ENCODE data around the gene TRIM62. TPM values are rescaled to one million over a fixed set of nuclear protein-coding genes. Genes with fewer than 3 reads are reported as not detected.
A peak's percentile ranks its signal among the peaks of the same experiment; 100 is the strongest.

TRIM62 gene
- total RNA-seq, 6 experiments from 2014 or later: 1.1 to 2.4 (median 1.7) TPM

GRCh38 chr1:33150522-33150921 lies 31.3 kb downstream of the TRIM62 start:
- no peak for TF ChIP-seq POLR2A (IDR thresholded peaks at IDR 0.05)
- TF ChIP-seq, protein P1, sequence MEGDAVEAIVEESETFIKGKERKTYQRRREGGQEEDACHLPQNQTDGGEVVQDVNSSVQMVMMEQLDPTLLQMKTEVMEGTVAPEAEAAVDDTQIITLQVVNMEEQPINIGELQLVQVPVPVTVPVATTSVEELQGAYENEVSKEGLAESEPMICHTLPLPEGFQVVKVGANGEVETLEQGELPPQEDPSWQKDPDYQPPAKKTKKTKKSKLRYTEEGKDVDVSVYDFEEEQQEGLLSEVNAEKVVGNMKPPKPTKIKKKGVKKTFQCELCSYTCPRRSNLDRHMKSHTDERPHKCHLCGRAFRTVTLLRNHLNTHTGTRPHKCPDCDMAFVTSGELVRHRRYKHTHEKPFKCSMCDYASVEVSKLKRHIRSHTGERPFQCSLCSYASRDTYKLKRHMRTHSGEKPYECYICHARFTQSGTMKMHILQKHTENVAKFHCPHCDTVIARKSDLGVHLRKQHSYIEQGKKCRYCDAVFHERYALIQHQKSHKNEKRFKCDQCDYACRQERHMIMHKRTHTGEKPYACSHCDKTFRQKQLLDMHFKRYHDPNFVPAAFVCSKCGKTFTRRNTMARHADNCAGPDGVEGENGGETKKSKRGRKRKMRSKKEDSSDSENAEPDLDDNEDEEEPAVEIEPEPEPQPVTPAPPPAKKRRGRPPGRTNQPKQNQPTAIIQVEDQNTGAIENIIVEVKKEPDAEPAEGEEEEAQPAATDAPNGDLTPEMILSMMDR (IDR thresholded peaks at IDR 0.05): no peak
- Histone ChIP-seq H3K4me1 (no peaks in the 10 kb centered on the region), H3K9me3 (no peaks in the 10 kb centered on the region), H3K27ac (no peak overlapping the region), H3K27me3 (no peaks in the 10 kb centered on the region), H3K36me3 (no peaks in the 10 kb centered on the region), H3K4me3 (no peak overlapping the region)
- no peak for DNase-seq
- no peak for ATAC-seq
- WGBS (ENCODE audit: insufficient coverage, low coverage, low lambda C conversion rate, missing lambda C conversion rate): 86% methylated on average over 4 of the region's 4 CpGs
- intact Hi-C loops (cut with DNase I): no loop called here

GRCh38 chr1:33149453-33150190 lies 32.2 kb downstream of the TRIM62 start:
- no peaks in the 10 kb centered on the region for H3K4me1 ChIP-seq
- H3K27me3 ChIP-seq: no peaks in the 10 kb centered on the region
- WGBS (ENCODE audit: insufficient coverage, low coverage, low lambda C conversion rate, missing lambda C conversion rate): 78% methylated on average over 3 of the region's 7 CpGs
- no peaks in the 10 kb centered on the region for H3K9me3 ChIP-seq
- H3K4me3 ChIP-seq: no peak overlapping the region
- intact Hi-C loops (cut with DNase I): no loop called here
- no peak for DNase-seq
- ATAC-seq: no peak
- TF ChIP-seq POLR2A (IDR thresholded peaks at IDR 0.05): no peak
- TF ChIP-seq, protein P1 (IDR thresholded peaks at IDR 0.05): no peak
- no peaks in the 10 kb centered on the region for H3K36me3 ChIP-seq
- H3K27ac ChIP-seq: no peak overlapping the region

- DNase-seq (no peak), ATAC-seq (no peak)
- intact Hi-C loops (cut with DNase I): no loop called here
- Histone ChIP-seq H3K27ac (no peak overlapping the region), H3K27me3 (no peaks in the 10 kb centered on the region), H3K9me3 (no peaks in the 10 kb centered on the region), H3K36me3 (no peaks in the 10 kb centered on the region), H3K4me3 (no peak overlapping the region), H3K4me1 (no peaks in the 10 kb centered on the region)
- 68% methylated on average over 2 of the region's 3 CpGs for WGBS (ENCODE audit: insufficient coverage, low coverage, low lambda C conversion rate, missing lambda C conversion rate)
- no peak for TF ChIP-seq POLR2A (IDR thresholded peaks at IDR 0.05)
- TF ChIP-seq, protein P1 (IDR thresholded peaks at IDR 0.05): no peak
Observed at GRCh38 chr1:33148615-33149014, 33.2 kb downstream of the TRIM62 start.

- 77% methylated on average over 3 of the region's 3 CpGs for WGBS (ENCODE audit: insufficient coverage, low coverage, low lambda C conversion rate, missing lambda C conversion rate)
- H3K36me3 ChIP-seq: no peaks in the 10 kb centered on the region
- no peaks in the 10 kb centered on the region for H3K27me3 ChIP-seq
- TF ChIP-seq, protein P1 (IDR thresholded peaks at IDR 0.05): peak in 2 of 4 donors; percentile 18 to 31
- no peak for TF ChIP-seq POLR2A (IDR thresholded peaks at IDR 0.05)
- intact Hi-C loops (cut with DNase I): no loop called here
- DNase-seq (no peak), ATAC-seq (no peak)
- H3K4me1 ChIP-seq: no peaks in the 10 kb centered on the region
- H3K27ac ChIP-seq: no peak overlapping the region
- H3K4me3 ChIP-seq: no peak overlapping the region
- no peaks in the 10 kb centered on the region for H3K9me3 ChIP-seq
Observed at GRCh38 chr1:33147997-33148314, 33.9 kb downstream of the TRIM62 start.
